H1 (cell line): ENCODE results near the gene CIC. TPM values are rescaled to one million over a fixed set of nuclear protein-coding genes. Genes with fewer than 3 reads are reported as not detected.

Source experiments
- ASH2L ChIP-seq: fragments of 200-600, 300-600 bp; sonication (generic); IDR thresholded peaks from one replicate; pipeline ENCODE4 v1.7.1; 2017; ENCODE audit warnings: low read length
- CBX5 ChIP-seq: fragments of 300-800, 300-1000 bp; sonication (generic); IDR thresholded peaks from 2 replicates; pipeline ENCODE4 v1.7.1; 2016; ENCODE audit warnings: antibody characterized with exemption, low read length, low read depth
- EGR1 ChIP-seq: IDR thresholded peaks from 2 replicates; pipeline ENCODE4 v1.6.1; 2011; ENCODE audit warnings: low read depth, low read length, borderline replicate concordance
- FOSL1 ChIP-seq: IDR thresholded peaks from 2 replicates; pipeline ENCODE4 v1.6.1; 2011; ENCODE audit warnings: mild to moderate bottlenecking, low read depth, low read length, moderate library complexity; ENCODE audit not compliant: insufficient read depth
- HDAC6 ChIP-seq: IDR thresholded peaks from one replicate; pipeline ENCODE4 v1.7.1; 2012; ENCODE audit warnings: low read depth, mild to moderate bottlenecking, inconsistent platforms, low read length, moderate library complexity
- KDM4A ChIP-seq: IDR thresholded peaks from one replicate; pipeline ENCODE4 v1.7.1; 2012; ENCODE audit warnings: low read depth, mild to moderate bottlenecking, moderate library complexity, low read length, inconsistent platforms; ENCODE audit not compliant: severe bottlenecking
- PHF8 ChIP-seq: fragments of 200-600 bp; sonication (generic); conservative IDR thresholded peaks from 2 replicates; pipeline ENCODE4 v1.7.1; 2012; ENCODE audit warnings: low read depth, mild to moderate bottlenecking, inconsistent platforms, low read length, moderate library complexity
- RAD21 ChIP-seq, 2 experiments: IDR thresholded peaks in 1 of 2; conservative IDR thresholded peaks in 1 of 2; 2 replicates each; pipeline ENCODE4 v1.6.1; 2011; ENCODE audit warnings: low read depth in 2 of 2, low read length in 2 of 2, improper control_type of control experiment in 1 of 2, inconsistent platforms in 1 of 2, mild to moderate bottlenecking in 1 of 2, moderate library complexity in 1 of 2
- RBBP5 ChIP-seq: IDR thresholded peaks from 2 replicates; pipeline ENCODE4 v1.7.1; 2012; ENCODE audit warnings: low read depth, mild to moderate bottlenecking, inconsistent platforms, low read length, moderate library complexity, borderline replicate concordance
- RXRA ChIP-seq: IDR thresholded peaks from 2 replicates; pipeline ENCODE4 v1.6.1; 2011; ENCODE audit warnings: low read depth, mild to moderate bottlenecking, low read length, moderate library complexity; ENCODE audit not compliant: insufficient read depth
- SAP30 ChIP-seq: fragments of 300-600 bp; sonication (generic); IDR thresholded peaks from 2 replicates; pipeline ENCODE4 v1.7.1; 2012; ENCODE audit warnings: low read length, moderate library complexity, mild to moderate bottlenecking, inconsistent platforms; ENCODE audit not compliant: insufficient read depth, insufficient replicate concordance
- SP1 ChIP-seq: IDR thresholded peaks from 2 replicates; pipeline ENCODE4 v1.6.1; 2011; ENCODE audit warnings: low read depth, low read length
- SRF ChIP-seq: IDR thresholded peaks from 2 replicates; pipeline ENCODE4 v1.6.1; 2011; ENCODE audit warnings: mild to moderate bottlenecking, low read depth, low read length, moderate library complexity
- USF2 ChIP-seq: IDR thresholded peaks from 2 replicates; pipeline ENCODE4 v1.6.1; 2011; ENCODE audit warnings: low read length, improper control_type of control experiment
- polyA plus RNA-seq, 7 experiments: library from polyadenylated mRNA; depleted of rRNA in 3 of 7; stranded (reverse) in 5 of 7; unstranded in 2 of 7; fragments of >200 nt in 5 of 7; fragments of 200-250 nt in 2 of 7; gene quantifications; 1 replicate in 5 of 7; 2 replicates in 1 of 7; 4 replicates in 1 of 7; pipeline versions ENCODE4 v1.2.1 to v1.2.3, GENCODE V29; 2011 to 2013; ENCODE audit warnings: missing spikeins in 2 of 7, mixed read lengths in 2 of 7
- total RNA-seq: library from RNA; stranded (reverse); fragmentation: NEBNext Ultra II Directional; extraction: Animal tissue kit (Norgen Biotek cat#: 25700); gene quantifications from 2 replicates; pipeline ENCODE4 v1.2.1, GENCODE V29; 2021
- TF ChIP-seq, protein P1 (sequence below): IDR thresholded peaks from 2 replicates; pipeline ENCODE4 v1.6.1; 2012; ENCODE audit warnings: low read length, inconsistent platforms

The CIC gene
- total and polyA plus RNA-seq, 2 of the 8 experiments (the other 6 are each of a cell fraction or from before 2014, with no cell fraction given): 13.2 to 43.6 TPM

GRCh38 chr19:42267644-42268141 is 1.4 kb upstream of the CIC start (continued):
- TF ChIP-seq EGR1: no peak
- TF ChIP-seq SRF: no peak
- no peak for TF ChIP-seq USF2
- TF ChIP-seq CBX5: no peak
- peak; percentile 47 for TF ChIP-seq ASH2L
- TF ChIP-seq SAP30: peak; percentile 54
- TF ChIP-seq, protein P1, sequence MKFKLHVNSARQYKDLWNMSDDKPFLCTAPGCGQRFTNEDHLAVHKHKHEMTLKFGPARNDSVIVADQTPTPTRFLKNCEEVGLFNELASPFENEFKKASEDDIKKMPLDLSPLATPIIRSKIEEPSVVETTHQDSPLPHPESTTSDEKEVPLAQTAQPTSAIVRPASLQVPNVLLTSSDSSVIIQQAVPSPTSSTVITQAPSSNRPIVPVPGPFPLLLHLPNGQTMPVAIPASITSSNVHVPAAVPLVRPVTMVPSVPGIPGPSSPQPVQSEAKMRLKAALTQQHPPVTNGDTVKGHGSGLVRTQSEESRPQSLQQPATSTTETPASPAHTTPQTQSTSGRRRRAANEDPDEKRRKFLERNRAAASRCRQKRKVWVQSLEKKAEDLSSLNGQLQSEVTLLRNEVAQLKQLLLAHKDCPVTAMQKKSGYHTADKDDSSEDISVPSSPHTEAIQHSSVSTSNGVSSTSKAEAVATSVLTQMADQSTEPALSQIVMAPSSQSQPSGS: no peak
- TF ChIP-seq PHF8: no peak; the same call in 1 of the 2 replicates
- no peak for TF ChIP-seq RXRA
- TF ChIP-seq KDM4A: peak; percentile 68
- no peak for TF ChIP-seq FOSL1
- TF ChIP-seq SP1: no peak
- no peak for TF ChIP-seq RBBP5
- no peak for TF ChIP-seq HDAC6
- no peak for TF ChIP-seq RAD21 (IDR thresholded peaks at IDR 0.05 in 1 of 2, conservative IDR thresholded peaks at IDR 0.05 in 1 of 2; ENCODE audit: low read depth in 2 of 2, low read length in 2 of 2)
